NCI-H2196 treated with DMSO at 0.1 percent for 48 hours (cell line): ENCODE measurements around the gene TRIP13.

ENCODE experiments used
- DNase-seq: peaks from one replicate; lab custom pipeline; 2025; ENCODE audit not compliant: unreplicated experiment; lab: John Stamatoyannopoulos, UW

The TRIP13 gene

GRCh38 chr5:963673-964531 is 71.2 kb downstream of the TRIP13 start:
- DNase-seq = no peak

GRCh38 chr5:964821-965220 is 72.1 kb downstream of the TRIP13 start:
- no peak for DNase-seq

- no peak for DNase-seq
Observed at GRCh38 chr5:965604-966344, 73.1 kb downstream of the TRIP13 start.

GRCh38 chr5:966345-966710 is 73.6 kb downstream of the TRIP13 start:
- DNase-seq = no peak

GRCh38 chr5:966941-967340 is 74.3 kb downstream of the TRIP13 start:
- no peak for DNase-seq
